Duodenal mucosa (tissue), 2 donors: ENCODE measurements around the gene CARTPT.

Experiments
- H3K27ac ChIP-seq: one replicate; pipeline ENCODE4 v1.7.0; 2013; ENCODE audit warnings: low read depth, low read length
- H3K27me3 ChIP-seq, 2 donors: one replicate each; pipeline ENCODE4 v1.7.0; 2013; ENCODE audit warnings: low read length in 2 of 2, control low read depth in 1 of 2; ENCODE audit not compliant: insufficient read depth in 2 of 2, control insufficient read depth in 1 of 2
- H3K36me3 ChIP-seq, 2 donors: one replicate each; pipeline ENCODE4 v1.7.0; 2013; ENCODE audit warnings: low read length in 2 of 2, control low read depth in 1 of 2; ENCODE audit not compliant: insufficient read depth in 2 of 2, control insufficient read depth in 1 of 2
- H3K4me1 ChIP-seq, 2 donors: one replicate each; pipeline ENCODE4 v1.7.0; 2013; ENCODE audit warnings: low read length in 2 of 2, control low read depth in 1 of 2; ENCODE audit not compliant: insufficient read depth in 2 of 2, control insufficient read depth in 1 of 2
- H3K4me3 ChIP-seq, 2 donors: one replicate each; pipeline ENCODE4 v1.7.0; 2013; ENCODE audit warnings: low read length in 2 of 2, low read depth in 1 of 2
- H3K9ac ChIP-seq, 2 donors: one replicate each; pipeline ENCODE4 v1.7.0; 2013; ENCODE audit warnings: low read length in 2 of 2, low read depth in 1 of 2
- H3K9me3 ChIP-seq, 2 donors: one replicate each; pipeline ENCODE4 v1.7.0; 2013; ENCODE audit warnings: low read length in 2 of 2, control low read depth in 1 of 2; ENCODE audit not compliant: control insufficient read depth in 1 of 2

Gene CARTPT

DNA sequence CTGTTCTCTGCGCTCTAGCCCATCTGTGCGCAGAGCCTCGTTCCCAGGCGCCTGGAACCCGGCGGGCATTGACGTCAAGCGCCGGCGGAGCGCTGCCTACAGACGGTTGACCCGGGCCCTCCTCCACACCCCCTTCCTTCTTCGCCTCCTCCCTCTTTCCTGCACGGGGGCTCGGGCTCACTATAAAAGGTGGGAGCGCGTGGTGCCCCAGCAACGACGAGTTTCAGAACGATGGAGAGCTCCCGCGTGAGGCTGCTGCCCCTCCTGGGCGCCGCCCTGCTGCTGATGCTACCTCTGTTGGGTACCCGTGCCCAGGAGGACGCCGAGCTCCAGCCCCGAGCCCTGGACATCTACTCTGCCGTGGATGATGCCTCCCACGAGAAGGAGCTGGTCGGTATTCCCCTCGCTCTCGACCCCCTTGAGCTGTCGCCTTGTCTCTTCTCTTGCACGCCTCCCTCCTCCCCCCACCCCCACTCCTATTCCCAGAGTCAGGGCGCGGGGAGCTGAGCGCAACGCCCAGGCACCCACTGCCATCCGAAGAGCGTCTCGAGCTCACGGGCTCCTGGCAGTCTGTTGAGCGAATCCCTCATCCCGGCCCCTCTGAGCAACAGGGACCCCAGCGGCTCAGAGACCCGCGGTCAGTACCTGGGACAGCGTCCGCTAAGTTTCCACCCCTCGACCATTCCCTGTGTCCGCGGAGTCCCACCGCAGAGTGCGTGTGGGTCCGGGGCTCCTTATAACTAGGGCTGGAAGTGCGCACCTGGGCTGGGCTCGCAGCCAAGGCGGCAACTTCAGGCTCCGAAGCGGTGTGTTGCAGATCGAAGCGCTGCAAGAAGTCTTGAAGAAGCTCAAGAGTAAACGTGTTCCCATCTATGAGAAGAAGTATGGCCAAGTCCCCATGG, at the start of gene CARTPT:
TSS of gene CARTPT (plus strand) at position 213 of the 902 bp plus-strand sequence. CDS start at position 232, 19 bp downstream.
- Histone ChIP-seq H3K27ac (no peak within 1 kb of the TSS), H3K36me3 (no peaks in the 10 kb centered on the region), H3K9ac (no peak within 1 kb of the TSS), H3K27me3 (peaks cover 32 to 41% of the 10 kb centered on the region in 2 donors), H3K4me1 (no peaks in the 10 kb centered on the region), H3K9me3 (no peaks in the 10 kb centered on the region), H3K4me3 (no peak within 1 kb of the TSS)

DNA sequence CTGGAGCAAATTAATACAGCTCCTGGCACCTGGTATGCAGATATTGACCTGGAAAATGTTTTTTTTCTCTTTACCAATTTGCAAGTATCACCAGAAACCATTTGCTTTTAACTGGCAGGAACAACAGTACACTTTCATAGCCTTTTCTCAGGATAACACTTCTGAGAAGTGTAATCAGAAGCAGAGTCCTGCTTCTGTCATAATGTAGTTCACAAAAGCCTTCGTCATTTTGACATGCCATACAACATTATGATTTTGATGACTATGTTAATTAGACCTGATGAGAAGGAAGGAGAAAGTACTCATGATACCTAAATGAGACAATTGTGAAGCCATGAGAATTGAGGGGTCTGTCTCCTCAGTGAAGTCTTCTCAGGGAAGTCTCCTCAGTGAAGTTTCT, 41.1 kb upstream of the CARTPT start:
- no peaks in the 10 kb centered on the region for H3K27me3 ChIP-seq
- H3K36me3 ChIP-seq, result no peaks in the 10 kb centered on the region
- no peaks in the 10 kb centered on the region for H3K9me3 ChIP-seq
- no peak overlapping the region for H3K27ac ChIP-seq
- no peaks in the 10 kb centered on the region for H3K4me1 ChIP-seq
- H3K9ac ChIP-seq, result no peak overlapping the region
- H3K4me3 ChIP-seq, result no peak overlapping the region

DNA sequence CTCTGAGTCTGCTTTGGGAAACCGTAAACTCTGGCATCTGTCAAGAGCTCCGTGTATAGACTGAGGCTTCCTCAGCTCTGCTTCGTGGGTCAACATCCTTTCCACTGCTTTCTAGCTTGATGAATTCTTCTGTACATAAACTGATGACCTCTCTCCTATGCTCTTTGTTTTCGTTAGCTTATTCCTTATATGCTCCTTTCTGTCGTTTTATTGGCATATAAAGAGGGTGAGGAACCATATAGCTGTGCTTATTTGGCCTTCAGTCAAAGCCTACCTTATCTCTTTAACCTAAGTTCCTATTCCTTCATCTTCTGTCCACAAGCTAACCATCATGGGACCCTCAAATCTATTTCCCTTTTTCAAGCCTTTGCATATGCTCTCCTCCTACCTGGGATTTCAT, 39.4 kb upstream of the CARTPT start:
- H3K4me1 ChIP-seq, result no peaks in the 10 kb centered on the region
- H3K4me3 ChIP-seq, result no peak overlapping the region
- no peak overlapping the region for H3K27ac ChIP-seq
- H3K27me3 ChIP-seq, result no peaks in the 10 kb centered on the region
- H3K9ac ChIP-seq, result no peak overlapping the region
- H3K9me3 ChIP-seq, result no peaks in the 10 kb centered on the region
- no peaks in the 10 kb centered on the region for H3K36me3 ChIP-seq

DNA sequence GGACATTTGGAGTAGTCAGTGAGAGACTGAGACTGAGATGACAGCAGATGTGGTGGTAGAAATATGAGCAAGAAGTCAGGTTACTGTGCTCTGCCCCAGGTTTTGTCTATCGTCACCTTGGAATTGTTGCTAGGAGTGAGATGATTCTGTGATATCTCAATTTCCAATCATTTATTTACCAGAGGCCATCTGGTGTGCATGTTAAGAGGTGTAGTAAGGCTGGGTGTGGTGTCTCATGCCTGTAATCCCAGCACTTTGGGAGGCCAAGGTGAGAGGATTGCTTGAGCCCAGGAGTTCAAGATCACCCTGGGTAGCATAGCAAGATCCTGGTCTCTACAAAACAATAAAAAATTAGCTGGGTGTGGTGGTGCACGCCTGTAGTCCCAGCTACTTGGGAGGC, 38.6 kb upstream of the CARTPT start:
- Histone ChIP-seq H3K9ac (no peak overlapping the region), H3K27me3 (no peaks in the 10 kb centered on the region), H3K27ac (no peak overlapping the region), H3K4me1 (no peaks in the 10 kb centered on the region), H3K9me3 (no peaks in the 10 kb centered on the region), H3K36me3 (no peaks in the 10 kb centered on the region), H3K4me3 (no peak overlapping the region)

DNA sequence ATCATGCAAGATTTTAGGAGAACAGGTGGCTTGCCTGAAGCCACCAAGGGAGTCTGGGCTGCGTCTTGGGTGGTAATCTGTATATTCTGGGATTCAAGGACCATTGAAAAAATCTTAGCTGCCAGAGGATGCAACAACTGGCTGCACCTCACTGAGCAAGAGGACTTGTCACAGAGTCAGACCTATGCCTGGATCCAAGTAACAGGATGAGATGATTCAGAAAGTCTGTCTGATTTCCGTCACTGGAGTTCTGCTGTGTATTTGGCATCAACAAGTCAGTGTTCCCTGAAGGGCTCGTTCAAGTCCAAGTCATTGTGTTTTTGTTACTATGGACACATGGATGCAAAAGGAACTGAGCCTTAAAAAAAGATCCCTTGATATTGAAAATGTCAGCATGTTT, 37.8 kb upstream of the CARTPT start:
- no peaks in the 10 kb centered on the region for H3K4me1 ChIP-seq
- no peaks in the 10 kb centered on the region for H3K27me3 ChIP-seq
- no peaks in the 10 kb centered on the region for H3K36me3 ChIP-seq
- no peak overlapping the region for H3K27ac ChIP-seq
- H3K9ac ChIP-seq, result no peak overlapping the region
- H3K9me3 ChIP-seq, result peaks cover 0 to 4% of the 10 kb centered on the region in 2 donors
- H3K4me3 ChIP-seq, result no peak overlapping the region

DNA sequence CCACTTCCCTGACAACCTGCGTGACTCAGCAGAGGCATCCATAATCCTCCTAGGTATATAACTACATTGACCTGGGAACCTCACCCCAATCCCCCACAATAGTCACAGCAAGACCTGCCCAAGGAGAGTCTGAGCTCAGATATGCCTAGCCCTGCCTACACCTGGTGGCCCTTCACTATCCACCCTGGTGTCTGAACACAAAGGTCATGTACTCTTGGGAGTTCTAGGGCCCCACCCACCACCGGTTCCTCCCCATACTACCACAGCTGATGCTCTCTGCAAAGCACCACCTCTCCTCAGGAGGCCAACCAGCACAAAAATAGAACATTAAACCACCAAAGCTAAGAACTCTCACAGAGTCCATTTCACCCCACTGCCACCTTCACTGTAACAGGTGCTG, 34.8 kb upstream of the CARTPT start:
- Histone ChIP-seq H3K36me3 (no peaks in the 10 kb centered on the region), H3K9ac (no peak overlapping the region), H3K27ac (no peak overlapping the region), H3K4me3 (no peak overlapping the region), H3K4me1 (no peaks in the 10 kb centered on the region), H3K27me3 (no peaks in the 10 kb centered on the region), H3K9me3 (peaks cover 0 to 4% of the 10 kb centered on the region in 2 donors)

DNA sequence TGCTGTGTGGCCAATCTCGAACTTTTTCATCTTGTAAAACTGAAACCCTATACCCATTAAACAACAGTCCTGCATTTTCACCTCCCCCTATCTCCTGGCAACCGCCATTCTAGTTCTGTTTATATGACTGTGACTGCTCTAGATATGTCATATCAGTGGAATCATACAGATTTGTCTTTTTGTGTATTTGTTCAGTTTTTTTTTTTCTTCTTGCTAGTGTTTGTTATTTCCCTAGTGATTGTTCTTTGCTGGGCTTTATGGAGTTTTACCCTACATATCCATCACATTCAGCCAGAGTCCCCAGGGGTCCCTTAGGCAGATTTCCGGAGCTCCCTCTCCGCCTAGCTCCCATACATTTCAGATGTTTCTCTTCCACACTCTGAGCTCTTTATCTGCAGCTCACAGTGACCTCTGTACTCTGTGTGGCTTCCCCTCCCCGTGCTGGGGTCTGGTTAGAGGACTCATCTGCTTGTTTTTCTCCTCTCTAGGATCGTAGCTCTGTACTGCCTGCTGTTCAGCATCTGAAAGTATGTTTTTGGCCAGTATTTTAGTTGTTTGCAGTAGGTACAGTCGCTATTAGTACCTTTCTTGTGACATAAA, 25.1 kb upstream of the CARTPT start:
- Histone ChIP-seq H3K27ac (no peak overlapping the region), H3K27me3 (no peaks in the 10 kb centered on the region), H3K4me3 (peak overlapping the region in 1 of 2 donors; percentile 17), H3K36me3 (no peaks in the 10 kb centered on the region), H3K9ac (no peak overlapping the region), H3K4me1 (peaks cover 6 to 15% of the 10 kb centered on the region in 2 donors), H3K9me3 (no peaks in the 10 kb centered on the region)

DNA sequence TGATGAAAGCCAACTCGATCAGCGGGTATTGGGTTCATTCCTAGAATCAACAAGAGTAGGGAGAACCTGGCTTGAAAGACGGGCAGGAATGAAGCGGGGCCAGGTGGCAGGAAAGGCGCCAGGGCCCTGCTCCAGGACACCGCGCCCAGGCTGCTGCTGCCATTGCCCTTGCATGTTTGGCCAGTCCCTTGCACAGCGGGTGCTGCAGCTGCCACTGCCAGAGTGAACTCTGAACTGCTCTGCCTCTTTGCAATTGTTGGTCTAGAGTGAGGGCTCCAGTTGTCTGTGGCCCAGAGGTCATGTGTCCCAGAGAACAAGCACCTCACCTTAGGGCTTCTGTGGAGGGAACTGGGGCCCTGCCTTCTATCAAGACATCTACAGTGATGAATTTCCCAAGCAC, 24.0 kb upstream of the CARTPT start:
- no peak overlapping the region for H3K4me3 ChIP-seq
- H3K9ac ChIP-seq, result no peak overlapping the region
- no peaks in the 10 kb centered on the region for H3K36me3 ChIP-seq
- H3K4me1 ChIP-seq, result peaks cover 6 to 15% of the 10 kb centered on the region in 2 donors
- no peaks in the 10 kb centered on the region for H3K9me3 ChIP-seq
- no peaks in the 10 kb centered on the region for H3K27me3 ChIP-seq
- no peak overlapping the region for H3K27ac ChIP-seq

DNA sequence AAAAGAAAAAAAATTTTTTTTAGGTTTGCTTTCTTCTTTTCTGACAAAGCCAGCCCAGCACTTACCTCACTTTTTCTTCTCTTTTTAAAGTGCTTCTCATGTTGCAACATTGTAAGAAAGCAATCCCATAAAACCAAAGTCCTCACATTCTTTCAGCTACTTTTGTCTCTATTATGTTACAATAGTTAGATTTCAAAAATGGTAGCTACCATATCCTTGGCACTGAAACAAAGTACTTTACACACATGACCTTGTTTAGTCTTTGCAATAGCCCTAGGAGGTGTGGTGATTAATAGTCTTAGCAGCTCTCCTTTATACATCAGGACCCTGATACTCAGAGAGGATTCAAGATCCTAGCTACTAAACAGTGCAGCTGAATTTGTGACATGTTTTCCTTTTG, 23.5 kb upstream of the CARTPT start:
- H3K4me3 ChIP-seq, result no peak overlapping the region
- peaks cover 6 to 15% of the 10 kb centered on the region in 2 donors for H3K4me1 ChIP-seq
- no peaks in the 10 kb centered on the region for H3K9me3 ChIP-seq
- H3K9ac ChIP-seq, result no peak overlapping the region
- H3K27ac ChIP-seq, result no peak overlapping the region
- H3K36me3 ChIP-seq, result no peaks in the 10 kb centered on the region
- H3K27me3 ChIP-seq, result no peaks in the 10 kb centered on the region

DNA sequence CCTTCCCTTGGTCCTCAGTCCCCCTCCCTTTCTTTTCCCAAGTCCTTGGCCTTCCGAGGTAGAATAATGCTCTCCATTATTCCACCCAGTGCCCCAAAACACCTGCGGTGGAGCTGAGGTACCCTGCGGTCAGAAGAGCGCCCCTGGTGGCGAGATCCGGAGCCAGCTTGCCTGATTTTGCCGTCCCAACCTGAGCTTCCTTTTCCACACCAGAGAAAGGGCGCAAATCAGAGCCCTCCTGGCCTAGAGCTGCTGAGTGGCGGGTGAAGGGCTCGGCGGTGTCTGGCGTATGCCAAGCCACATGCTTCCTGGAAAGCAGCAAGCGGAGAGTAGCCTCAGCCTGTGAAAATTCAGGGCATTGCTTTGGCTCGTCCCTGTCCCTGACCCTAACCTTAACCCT, 21.1 kb upstream of the CARTPT start:
- H3K4me3 ChIP-seq, result no peak overlapping the region
- H3K27me3 ChIP-seq, result no peaks in the 10 kb centered on the region

More for the DNA sequence above, 21.1 kb upstream of the CARTPT start:
- H3K4me1 ChIP-seq, result peaks cover 6 to 15% of the 10 kb centered on the region in 2 donors
- H3K36me3 ChIP-seq, result no peaks in the 10 kb centered on the region
- no peaks in the 10 kb centered on the region for H3K9me3 ChIP-seq
- no peak overlapping the region for H3K9ac ChIP-seq
- H3K27ac ChIP-seq, result no peak overlapping the region
